Measurements from ENCODE around the gene CCER1.

- TF ChIP-seq GABPA (IDR thresholded peaks at IDR 0.05; ENCODE audit: low read depth), result no peak
- TF ChIP-seq CTCF (IDR thresholded peaks at IDR 0.05), result peak; percentile 77
- no peak for TF ChIP-seq POLR2AphosphoS5 (IDR thresholded peaks at IDR 0.05; ENCODE audit: low read depth, low read length)
- no peak for TF ChIP-seq FOXM1 (IDR thresholded peaks at IDR 0.05; ENCODE audit: low read depth)
- TF ChIP-seq, protein P1, sequence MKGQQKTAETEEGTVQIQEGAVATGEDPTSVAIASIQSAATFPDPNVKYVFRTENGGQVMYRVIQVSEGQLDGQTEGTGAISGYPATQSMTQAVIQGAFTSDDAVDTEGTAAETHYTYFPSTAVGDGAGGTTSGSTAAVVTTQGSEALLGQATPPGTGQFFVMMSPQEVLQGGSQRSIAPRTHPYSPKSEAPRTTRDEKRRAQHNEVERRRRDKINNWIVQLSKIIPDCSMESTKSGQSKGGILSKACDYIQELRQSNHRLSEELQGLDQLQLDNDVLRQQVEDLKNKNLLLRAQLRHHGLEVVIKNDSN (IDR thresholded peaks at IDR 0.05; ENCODE audit: borderline replicate concordance, low read depth), result no peak
- TF ChIP-seq EP300 (IDR thresholded peaks at IDR 0.05; ENCODE audit: borderline replicate concordance in 1 of 2, low read depth in 1 of 2, low read length in 1 of 2), result no peak
- TF ChIP-seq, protein P2, sequence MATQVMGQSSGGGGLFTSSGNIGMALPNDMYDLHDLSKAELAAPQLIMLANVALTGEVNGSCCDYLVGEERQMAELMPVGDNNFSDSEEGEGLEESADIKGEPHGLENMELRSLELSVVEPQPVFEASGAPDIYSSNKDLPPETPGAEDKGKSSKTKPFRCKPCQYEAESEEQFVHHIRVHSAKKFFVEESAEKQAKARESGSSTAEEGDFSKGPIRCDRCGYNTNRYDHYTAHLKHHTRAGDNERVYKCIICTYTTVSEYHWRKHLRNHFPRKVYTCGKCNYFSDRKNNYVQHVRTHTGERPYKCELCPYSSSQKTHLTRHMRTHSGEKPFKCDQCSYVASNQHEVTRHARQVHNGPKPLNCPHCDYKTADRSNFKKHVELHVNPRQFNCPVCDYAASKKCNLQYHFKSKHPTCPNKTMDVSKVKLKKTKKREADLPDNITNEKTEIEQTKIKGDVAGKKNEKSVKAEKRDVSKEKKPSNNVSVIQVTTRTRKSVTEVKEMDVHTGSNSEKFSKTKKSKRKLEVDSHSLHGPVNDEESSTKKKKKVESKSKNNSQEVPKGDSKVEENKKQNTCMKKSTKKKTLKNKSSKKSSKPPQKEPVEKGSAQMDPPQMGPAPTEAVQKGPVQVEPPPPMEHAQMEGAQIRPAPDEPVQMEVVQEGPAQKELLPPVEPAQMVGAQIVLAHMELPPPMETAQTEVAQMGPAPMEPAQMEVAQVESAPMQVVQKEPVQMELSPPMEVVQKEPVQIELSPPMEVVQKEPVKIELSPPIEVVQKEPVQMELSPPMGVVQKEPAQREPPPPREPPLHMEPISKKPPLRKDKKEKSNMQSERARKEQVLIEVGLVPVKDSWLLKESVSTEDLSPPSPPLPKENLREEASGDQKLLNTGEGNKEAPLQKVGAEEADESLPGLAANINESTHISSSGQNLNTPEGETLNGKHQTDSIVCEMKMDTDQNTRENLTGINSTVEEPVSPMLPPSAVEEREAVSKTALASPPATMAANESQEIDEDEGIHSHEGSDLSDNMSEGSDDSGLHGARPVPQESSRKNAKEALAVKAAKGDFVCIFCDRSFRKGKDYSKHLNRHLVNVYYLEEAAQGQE (IDR thresholded peaks at IDR 0.05; ENCODE audit: low read depth, low read length), result no peak
- no peak for TF ChIP-seq RFX5 (IDR thresholded peaks at IDR 0.05; ENCODE audit: low read length)
- TF ChIP-seq TAF1 (IDR thresholded peaks at IDR 0.05; ENCODE audit: borderline replicate concordance, low read depth, low read length), result no peak
- no peak for TF ChIP-seq YY1 (IDR thresholded peaks at IDR 0.05; ENCODE audit: low read depth)
Measured at GRCh38 chr12:90959538-90960139, 4.7 kb upstream of the CCER1 start.

All from SK-N-SH (cell line).